ENCODE measurements around the gene EFCAB13. TPM values are rescaled to one million over a fixed set of nuclear protein-coding genes. Genes with fewer than 3 reads are reported as not detected.
A peak's percentile ranks its signal among the peaks of the same experiment; 100 is the strongest.

The EFCAB13 gene
- total and polyA plus RNA-seq, 4 experiments from 2014 or later: 0.68 to 22.3 (median 11.1) TPM

DNA sequence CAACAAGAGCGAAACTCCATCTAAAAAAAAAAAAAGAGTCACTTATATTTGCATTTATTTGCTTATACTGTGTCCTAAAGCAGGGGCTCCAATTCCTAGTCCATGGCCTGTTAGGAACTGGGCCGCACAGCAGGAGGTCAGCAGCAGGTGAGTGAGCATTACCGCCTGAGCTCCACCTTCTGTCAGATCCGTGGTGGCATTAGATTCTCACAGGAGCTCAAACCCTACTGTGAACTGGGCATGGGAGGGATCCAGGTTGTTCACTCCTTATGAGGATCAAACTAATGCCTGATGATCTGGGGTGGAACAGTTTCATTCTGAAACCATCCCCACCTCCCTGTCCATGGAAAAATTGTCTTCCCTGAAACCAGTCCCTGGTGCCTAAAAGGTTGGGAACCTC is 45.2 kb upstream of the EFCAB13 start:
- no peaks in the 10 kb centered on the region for H3K9me3 ChIP-seq (ENCODE audit: control insufficient read depth in 1 of 2, low read length in 2 of 2)
- ChIA-PET CTCF (ENCODE audit: partially characterized antibody) (no interaction called here), POLR2A (ENCODE audit: partially characterized antibody) (no interaction called here)
- intact Hi-C loops (cut with micrococcal nuclease): no loop called here
- H3K27me3 ChIP-seq (ENCODE audit: insufficient read depth, low read length): no peaks in the 10 kb centered on the region
- Mint-ChIP-seq H3K4me1 (peaks cover 0 to 3% (median 0%) of the 10 kb centered on the region in 4 donors), H3K36me3 (no peaks in the 10 kb centered on the region), H3K27ac (no peak overlapping the region), H3K9me3 (peaks cover 0 to 2% (median 0%) of the 10 kb centered on the region in 8 donors), H3K4me3 (no peak overlapping the region), H3K27me3 (peaks cover 6 to 7% of the 10 kb centered on the region in 2 donors)
- H3K4me3 ChIP-seq (ENCODE audit: low read length in 2 of 2): no peak overlapping the region
- DNase-seq: no peak
- H3K36me3 ChIP-seq (ENCODE audit: insufficient read depth, low read length): no peaks in the 10 kb centered on the region
- no peak overlapping the region for H3K27ac ChIP-seq (ENCODE audit: low read depth, low read length)
- no peaks in the 10 kb centered on the region for H3K4me1 ChIP-seq (ENCODE audit: insufficient read depth, low read length)

DNA sequence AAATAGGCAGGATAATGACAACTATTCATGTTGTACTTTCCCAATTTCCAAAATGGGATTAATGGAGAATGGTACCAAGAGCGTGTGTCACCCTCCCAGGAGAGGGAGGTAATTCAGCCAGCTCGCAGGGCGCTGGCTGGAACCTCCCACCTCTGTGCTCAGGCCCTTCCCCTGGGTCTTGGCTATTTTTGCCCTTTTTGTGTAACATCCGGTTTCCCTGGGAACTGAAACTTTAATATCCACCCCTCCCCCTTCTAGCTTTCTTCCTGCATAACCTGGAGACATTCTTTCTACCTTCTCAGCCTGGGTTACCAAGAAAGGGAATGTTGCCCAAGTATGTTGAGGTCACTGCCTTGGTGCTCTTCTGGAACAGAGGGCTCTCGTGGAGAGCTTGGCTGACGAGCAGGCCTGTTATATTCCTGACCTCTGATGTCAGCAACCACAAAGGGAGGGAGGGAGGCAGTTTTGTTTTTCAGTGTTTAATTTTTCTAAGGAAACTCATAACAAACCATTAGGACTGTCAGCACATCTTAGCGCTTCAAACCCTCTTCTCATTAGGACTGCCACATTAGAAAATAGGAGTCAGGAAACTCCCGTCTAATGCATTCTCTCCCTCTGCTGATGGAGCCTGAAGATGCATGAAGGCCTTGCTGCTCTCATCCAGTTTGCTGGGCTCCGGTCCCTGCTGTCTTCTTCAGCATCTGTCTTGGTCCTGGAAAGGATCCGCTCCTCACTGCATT is 44.5 kb upstream of the EFCAB13 start:
- H3K4me3 ChIP-seq (ENCODE audit: low read length in 2 of 2): no peak overlapping the region
- intact Hi-C loops (cut with micrococcal nuclease): no loop called here
- H3K27ac ChIP-seq (ENCODE audit: low read depth, low read length): no peak overlapping the region
- peaks cover 0 to 2% (median 0%) of the 10 kb centered on the region in 8 donors for H3K9me3 Mint-ChIP-seq
- POLR2A ChIA-PET (ENCODE audit: partially characterized antibody): no interaction called here
- no peaks in the 10 kb centered on the region for H3K27me3 ChIP-seq (ENCODE audit: insufficient read depth, low read length)
- no peaks in the 10 kb centered on the region for H3K9me3 ChIP-seq (ENCODE audit: control insufficient read depth in 1 of 2, low read length in 2 of 2)
- H3K4me1 Mint-ChIP-seq: peaks cover 0 to 3% (median 0%) of the 10 kb centered on the region in 4 donors
- no peaks in the 10 kb centered on the region for H3K4me1 ChIP-seq (ENCODE audit: insufficient read depth, low read length)
- H3K27me3 Mint-ChIP-seq: peaks cover 6 to 7% of the 10 kb centered on the region in 2 donors
- CTCF ChIA-PET (ENCODE audit: partially characterized antibody): no interaction called here
- no peaks in the 10 kb centered on the region for H3K36me3 ChIP-seq (ENCODE audit: insufficient read depth, low read length)
- peak overlapping the region in 1 of 7 donors; percentile 13 for H3K27ac Mint-ChIP-seq
- H3K4me3 Mint-ChIP-seq: no peak overlapping the region
- no peak for DNase-seq
- H3K36me3 Mint-ChIP-seq: no peaks in the 10 kb centered on the region

DNA sequence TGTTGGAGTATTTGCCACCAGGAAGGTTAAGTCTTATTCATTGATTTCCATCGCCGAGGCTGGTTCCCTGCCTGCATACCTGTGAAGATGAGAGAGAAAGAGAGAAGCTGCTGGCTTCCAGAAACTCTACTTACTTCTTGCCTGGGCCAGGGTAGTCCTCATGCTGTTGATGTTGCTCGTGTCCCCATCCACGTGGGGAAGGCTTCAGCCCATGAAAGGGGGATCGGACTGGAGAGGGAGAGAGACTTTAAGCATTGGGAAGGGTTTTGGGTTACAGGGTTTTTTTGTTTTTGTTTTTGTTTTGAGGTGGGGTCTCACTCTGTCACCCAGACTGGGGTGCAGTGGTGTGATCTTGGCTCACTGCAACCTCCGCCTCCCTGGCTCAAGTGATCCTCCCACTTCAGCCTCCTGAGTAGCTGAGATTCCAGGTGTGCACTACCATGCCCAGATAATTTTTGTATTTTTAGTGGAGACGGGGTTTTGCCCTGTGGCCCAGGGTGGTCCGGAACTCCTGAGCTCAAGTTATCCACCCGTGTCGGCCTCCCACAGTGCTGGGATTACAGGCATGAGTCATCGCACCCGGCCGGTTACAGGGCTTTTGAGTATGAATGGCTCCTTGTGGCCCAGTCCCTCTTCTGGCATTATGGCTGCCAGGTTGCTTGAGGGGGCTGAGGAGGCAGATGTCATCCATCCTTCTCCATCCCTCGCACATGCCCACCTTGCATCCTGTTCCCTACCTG is 43.5 kb upstream of the EFCAB13 start:
- H3K27ac ChIP-seq (ENCODE audit: low read depth, low read length): no peak overlapping the region
- peaks cover 3% of the 10 kb centered on the region in 2 donors for H3K27me3 Mint-ChIP-seq
- H3K9me3 Mint-ChIP-seq: peaks cover 0 to 2% (median 0%) of the 10 kb centered on the region in 8 donors
- H3K4me3 Mint-ChIP-seq: no peak overlapping the region
- no peaks in the 10 kb centered on the region for H3K27me3 ChIP-seq (ENCODE audit: insufficient read depth, low read length)
- intact Hi-C loops (cut with micrococcal nuclease): no loop called here
- peak overlapping the region in 1 of 7 donors; percentile 20 for H3K27ac Mint-ChIP-seq
- no peaks in the 10 kb centered on the region for H3K36me3 ChIP-seq (ENCODE audit: insufficient read depth, low read length)
- DNase-seq: no peak
- H3K36me3 Mint-ChIP-seq: no peaks in the 10 kb centered on the region
- no peak overlapping the region for H3K4me3 ChIP-seq (ENCODE audit: low read length in 2 of 2)
- H3K4me1 ChIP-seq (ENCODE audit: insufficient read depth, low read length): no peaks in the 10 kb centered on the region
- H3K4me1 Mint-ChIP-seq: peaks cover 0 to 3% (median 0%) of the 10 kb centered on the region in 4 donors
- no peaks in the 10 kb centered on the region for H3K9me3 ChIP-seq (ENCODE audit: control insufficient read depth in 1 of 2, low read length in 2 of 2)
- ChIA-PET POLR2A (ENCODE audit: partially characterized antibody) (no interaction called here), CTCF (ENCODE audit: partially characterized antibody) (no interaction called here)

DNA sequence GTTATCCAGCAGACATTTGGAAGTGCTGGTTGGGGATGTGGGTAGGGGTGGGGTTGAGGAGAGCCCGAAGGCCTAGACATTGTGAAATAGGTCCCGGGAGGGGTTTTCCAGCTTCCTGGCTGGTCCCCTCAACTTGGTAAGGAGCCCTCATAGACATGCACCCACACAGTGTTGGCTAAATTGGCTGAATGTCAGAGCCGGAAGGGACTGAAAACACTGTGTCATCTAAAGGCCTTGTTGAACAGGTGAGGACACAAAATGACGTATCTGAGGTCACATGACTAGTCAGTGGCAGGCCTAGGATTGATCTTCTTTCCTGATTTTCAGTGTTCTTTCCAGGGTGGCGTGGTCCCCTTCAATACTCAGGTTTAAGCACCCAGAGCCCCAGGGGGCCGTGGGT is 42.5 kb upstream of the EFCAB13 start:
- no peak overlapping the region for H3K4me3 Mint-ChIP-seq
- Histone ChIP-seq H3K36me3 (ENCODE audit: insufficient read depth, low read length) (no peaks in the 10 kb centered on the region), H3K27me3 (ENCODE audit: insufficient read depth, low read length) (no peaks in the 10 kb centered on the region), H3K9me3 (ENCODE audit: control insufficient read depth in 1 of 2, low read length in 2 of 2) (no peaks in the 10 kb centered on the region), H3K27ac (ENCODE audit: low read depth, low read length) (no peak overlapping the region), H3K4me3 (ENCODE audit: low read length in 2 of 2) (no peak overlapping the region), H3K4me1 (ENCODE audit: insufficient read depth, low read length) (no peaks in the 10 kb centered on the region)
- H3K36me3 Mint-ChIP-seq: no peaks in the 10 kb centered on the region
- peaks cover 3 to 4% of the 10 kb centered on the region in 2 donors for H3K27me3 Mint-ChIP-seq
- H3K27ac Mint-ChIP-seq: no peak overlapping the region
- peaks cover 0 to 4% (median 0%) of the 10 kb centered on the region in 4 donors for H3K4me1 Mint-ChIP-seq
- no peak for DNase-seq
- peaks cover 0 to 2% (median 0%) of the 10 kb centered on the region in 8 donors for H3K9me3 Mint-ChIP-seq
- ChIA-PET CTCF (ENCODE audit: partially characterized antibody) (no interaction called here), POLR2A (ENCODE audit: partially characterized antibody) (no interaction called here)
- intact Hi-C loops (cut with micrococcal nuclease): no loop called here

DNA sequence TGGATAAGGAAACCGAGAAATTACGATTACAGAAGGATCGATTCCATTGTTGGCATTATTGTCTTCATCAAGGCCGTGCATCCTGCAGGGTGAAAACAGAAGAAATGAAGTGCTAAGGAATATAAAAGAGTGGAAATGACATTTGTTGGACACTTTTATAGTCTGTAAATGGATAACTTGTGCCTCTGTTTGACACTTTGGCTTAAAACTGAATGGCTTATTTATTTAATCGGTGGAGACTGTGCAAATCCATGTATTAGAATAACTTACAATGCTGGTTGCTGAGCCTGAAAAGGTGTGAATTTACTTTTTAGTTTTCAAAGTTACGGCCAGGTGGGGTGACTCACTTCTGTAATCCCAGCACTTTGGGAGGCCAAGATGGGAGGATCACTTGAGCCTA is 38.8 kb upstream of the EFCAB13 start:
- Mint-ChIP-seq H3K27ac (no peak overlapping the region), H3K27me3 (peaks cover 0 to 4% of the 10 kb centered on the region in 2 donors), H3K36me3 (no peaks in the 10 kb centered on the region), H3K4me3 (no peak overlapping the region), H3K9me3 (no peaks in the 10 kb centered on the region), H3K4me1 (peaks cover 0 to 2% (median 0%) of the 10 kb centered on the region in 4 donors)
- DNase-seq: no peak
- Histone ChIP-seq H3K4me1 (ENCODE audit: insufficient read depth, low read length) (no peaks in the 10 kb centered on the region), H3K9me3 (ENCODE audit: control insufficient read depth in 1 of 2, low read length in 2 of 2) (no peaks in the 10 kb centered on the region), H3K27me3 (ENCODE audit: insufficient read depth, low read length) (no peaks in the 10 kb centered on the region), H3K4me3 (ENCODE audit: low read length in 2 of 2) (no peak overlapping the region), H3K36me3 (ENCODE audit: insufficient read depth, low read length) (no peaks in the 10 kb centered on the region), H3K27ac (ENCODE audit: low read depth, low read length) (no peak overlapping the region)
- intact Hi-C loops (cut with micrococcal nuclease): no loop called here
- ChIA-PET CTCF (ENCODE audit: partially characterized antibody) (no interaction called here), POLR2A (ENCODE audit: partially characterized antibody) (no interaction called here)

DNA sequence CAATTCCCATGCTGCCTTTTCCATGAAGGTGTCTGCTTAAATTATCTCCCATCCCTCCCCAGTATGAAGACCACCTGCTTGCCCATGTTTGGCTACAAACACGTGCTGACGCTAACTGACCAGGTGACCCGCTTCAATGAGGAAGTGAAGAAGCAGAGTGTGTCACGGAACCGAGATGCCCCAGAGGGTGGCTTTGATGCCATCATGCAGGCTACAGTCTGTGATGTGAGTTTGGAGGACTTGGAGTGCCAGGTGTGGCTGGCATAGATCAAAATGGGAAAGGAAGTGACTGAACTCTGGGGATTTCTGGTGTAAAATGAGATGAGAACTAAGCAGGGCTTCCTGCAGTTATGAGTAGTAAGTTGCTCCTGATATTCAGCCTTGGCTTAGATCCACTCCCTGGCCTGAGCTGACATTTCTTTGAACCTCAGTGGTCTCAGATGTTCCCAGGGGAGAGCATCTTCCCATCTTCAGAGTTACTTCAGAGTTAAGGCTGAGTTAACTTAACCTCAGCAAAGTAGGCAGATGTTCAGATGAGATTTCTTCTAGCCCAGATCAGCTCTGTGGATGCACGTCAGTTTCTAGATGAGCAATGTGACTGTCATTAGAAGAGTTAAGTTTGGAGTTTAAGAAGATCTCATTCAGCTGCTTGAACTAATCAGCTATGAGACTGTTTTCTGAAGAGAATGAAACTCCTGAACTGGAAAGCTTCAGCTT is 37.4 kb upstream of the EFCAB13 start:
- no peak overlapping the region for H3K4me3 ChIP-seq (ENCODE audit: low read length in 2 of 2)
- POLR2A ChIA-PET (ENCODE audit: partially characterized antibody): no interaction called here
- no peak overlapping the region for H3K27ac ChIP-seq (ENCODE audit: low read depth, low read length)
- H3K9me3 ChIP-seq (ENCODE audit: control insufficient read depth in 1 of 2, low read length in 2 of 2): no peaks in the 10 kb centered on the region
- Mint-ChIP-seq H3K27me3 (peaks cover 0 to 4% of the 10 kb centered on the region in 2 donors), H3K27ac (no peak overlapping the region), H3K9me3 (no peaks in the 10 kb centered on the region), H3K36me3 (no peaks in the 10 kb centered on the region), H3K4me3 (no peak overlapping the region), H3K4me1 (peaks cover 0 to 2% (median 0%) of the 10 kb centered on the region in 4 donors)
- H3K36me3 ChIP-seq (ENCODE audit: insufficient read depth, low read length): no peaks in the 10 kb centered on the region
- H3K4me1 ChIP-seq (ENCODE audit: insufficient read depth, low read length): no peaks in the 10 kb centered on the region
- no peak for DNase-seq
- no peaks in the 10 kb centered on the region for H3K27me3 ChIP-seq (ENCODE audit: insufficient read depth, low read length)
- intact Hi-C loops (cut with micrococcal nuclease): no loop called here
- CTCF ChIA-PET (ENCODE audit: partially characterized antibody): no interaction called here

DNA sequence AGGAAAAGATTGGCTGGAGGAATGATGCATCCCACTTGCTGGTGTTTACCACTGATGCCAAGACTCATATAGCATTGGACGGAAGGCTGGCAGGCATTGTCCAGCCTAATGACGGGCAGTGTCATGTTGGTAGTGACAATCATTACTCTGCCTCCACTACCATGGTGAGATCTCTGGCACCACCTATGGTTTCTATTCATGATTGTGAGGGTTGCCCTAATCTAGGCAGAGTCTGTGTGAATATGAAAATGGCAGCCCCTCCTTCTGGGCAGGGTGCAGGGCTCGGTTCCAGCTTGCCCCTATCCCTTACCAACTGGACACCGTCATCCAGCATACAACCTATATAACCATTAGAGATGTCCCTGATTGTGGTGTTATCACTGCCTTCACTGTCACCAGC is 36.7 kb upstream of the EFCAB13 start:
- CTCF ChIA-PET (ENCODE audit: partially characterized antibody): no interaction called here

More for the DNA sequence above, 36.7 kb upstream of the EFCAB13 start:
- H3K27ac ChIP-seq (ENCODE audit: low read depth, low read length): no peak overlapping the region
- H3K9me3 Mint-ChIP-seq: no peaks in the 10 kb centered on the region
- no peak for DNase-seq
- no peaks in the 10 kb centered on the region for H3K9me3 ChIP-seq (ENCODE audit: control insufficient read depth in 1 of 2, low read length in 2 of 2)
- POLR2A ChIA-PET (ENCODE audit: partially characterized antibody): no interaction called here
- no peaks in the 10 kb centered on the region for H3K36me3 Mint-ChIP-seq
- peaks cover 0 to 2% (median 0%) of the 10 kb centered on the region in 4 donors for H3K4me1 Mint-ChIP-seq
- peaks cover 0 to 4% of the 10 kb centered on the region in 2 donors for H3K27me3 Mint-ChIP-seq
- intact Hi-C loops (cut with micrococcal nuclease): no loop called here
- no peaks in the 10 kb centered on the region for H3K4me1 ChIP-seq (ENCODE audit: insufficient read depth, low read length)
- no peak overlapping the region for H3K4me3 ChIP-seq (ENCODE audit: low read length in 2 of 2)
- H3K36me3 ChIP-seq (ENCODE audit: insufficient read depth, low read length): no peaks in the 10 kb centered on the region
- H3K27ac Mint-ChIP-seq: no peak overlapping the region
- no peaks in the 10 kb centered on the region for H3K27me3 ChIP-seq (ENCODE audit: insufficient read depth, low read length)
- no peak overlapping the region for H3K4me3 Mint-ChIP-seq
